Activated CD4-positive, alpha-beta T cell treated with anti-CD3 and anti-CD28 coated beads, Interleukin-2, amount 50 U/mL, for 24 hours (primary cell): ENCODE results near the gene DOC2B.
"Not testable (repeated sequence)": the region's sequence is repeated elsewhere in the genome, so short reads cannot be mapped to it uniquely, and the experiment has no call there.

ENCODE experiments used
- DNase-seq, 2 donors: peaks; one replicate each; pipeline ENCODE4 v3.0.0-alpha.2; 2020; ENCODE audit warnings: low read depth in 1 of 2, low spot score in 1 of 2

Gene DOC2B

GRCh38 chr17:146983-147761 lies 34.3 kb downstream of the DOC2B start:
- DNase-seq, result no peak

GRCh38 chr17:146546-146945 lies 34.9 kb downstream of the DOC2B start:
- no peak for DNase-seq

GRCh38 chr17:145671-146541 lies 35.5 kb downstream of the DOC2B start:
- DNase-seq, result no peak

GRCh38 chr17:144936-145670 lies 36.3 kb downstream of the DOC2B start:
- no peak for DNase-seq

- DNase-seq, result peak; percentile 79 to 87
Measured at GRCh38 chr17:143785-144281, 37.6 kb downstream of the DOC2B start.

- no peak for DNase-seq
Measured at GRCh38 chr17:142876-143784, 38.3 kb downstream of the DOC2B start.

GRCh38 chr17:142102-142661 lies 39.3 kb downstream of the DOC2B start:
- no peak for DNase-seq

- DNase-seq, result not testable (repeated sequence)
Measured at GRCh38 chr17:139401-140205, 41.8 kb downstream of the DOC2B start.

- not testable (repeated sequence) for DNase-seq
Measured at GRCh38 chr17:137166-137807, 44.2 kb downstream of the DOC2B start, which contains the start of gene SCGB1C2. TSS of gene SCGB1C2 (plus strand) at chr17:137569. CDS start at chr17:137591, 22 bp downstream.

- DNase-seq, result peak; percentile 51 to 71
Measured at GRCh38 chr17:136531-136930, 44.9 kb downstream of the DOC2B start.

- not testable (repeated sequence) for DNase-seq
Measured at GRCh38 chr17:135895-136294, 45.6 kb downstream of the DOC2B start.

GRCh38 chr17:135022-135421 lies 46.4 kb downstream of the DOC2B start:
- DNase-seq, result not testable (repeated sequence)

GRCh38 chr17:134332-134785 lies 47.1 kb downstream of the DOC2B start:
- not testable (repeated sequence) for DNase-seq

GRCh38 chr17:133932-134331 lies 47.5 kb downstream of the DOC2B start:
- DNase-seq, result not testable (repeated sequence)

- DNase-seq, result peak in 1 of 2 donors; percentile 43
Measured at GRCh38 chr17:118339-118917, 63.0 kb downstream of the DOC2B start.

- not testable (repeated sequence) for DNase-seq
Measured at GRCh38 chr17:113111-113510, 68.3 kb downstream of the DOC2B start.
